CD4-positive, alpha-beta T cell treated with Interleukin-1 beta for 1 hour (primary cell): ENCODE results near the gene POMGNT1.

Experiments used
- DNase-seq, 2 donors: peaks; one replicate each; pipeline ENCODE4 v3.0.0-alpha.2; 2020 to 2022

POMGNT1 gene

DNA sequence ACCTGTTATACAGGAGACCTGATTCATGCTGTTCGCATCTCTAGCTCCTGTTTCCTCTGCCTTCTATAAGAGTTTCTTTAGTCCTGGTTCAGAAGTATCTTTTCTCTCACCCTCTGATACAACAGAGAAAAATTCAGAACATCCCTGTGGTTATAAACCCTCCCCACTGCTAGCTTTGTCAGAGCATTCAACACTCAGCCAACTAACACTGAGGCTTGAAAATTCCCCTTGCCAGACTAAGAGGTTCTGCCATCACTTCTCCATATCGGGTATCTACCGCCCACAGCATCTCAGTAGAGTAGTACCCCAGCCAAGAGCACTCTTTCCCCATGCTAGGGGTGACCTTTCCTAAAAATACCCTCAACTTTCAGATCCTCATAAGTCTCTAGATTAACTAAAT lies 46.2 kb downstream of the POMGNT1 start:
- no peak for DNase-seq

DNA sequence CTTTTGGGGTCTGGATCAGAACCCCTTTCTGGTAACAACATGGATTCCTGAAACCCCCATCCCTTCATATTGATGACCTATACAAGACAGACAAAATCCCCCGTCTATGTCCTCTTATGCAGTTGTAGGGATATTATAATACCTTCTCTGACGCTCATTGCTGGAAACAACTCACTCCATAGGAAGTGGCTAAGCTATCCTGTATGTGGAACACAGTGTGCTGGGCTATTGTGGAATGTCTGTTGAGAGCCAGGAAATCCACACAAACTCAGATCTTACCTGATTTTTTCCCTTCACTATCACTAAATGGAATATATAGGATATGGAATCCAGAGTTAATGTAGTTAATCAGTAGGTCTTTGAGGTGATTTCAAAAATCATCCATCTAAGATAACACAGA lies 48.1 kb downstream of the POMGNT1 start:
- DNase-seq: no peak

DNA sequence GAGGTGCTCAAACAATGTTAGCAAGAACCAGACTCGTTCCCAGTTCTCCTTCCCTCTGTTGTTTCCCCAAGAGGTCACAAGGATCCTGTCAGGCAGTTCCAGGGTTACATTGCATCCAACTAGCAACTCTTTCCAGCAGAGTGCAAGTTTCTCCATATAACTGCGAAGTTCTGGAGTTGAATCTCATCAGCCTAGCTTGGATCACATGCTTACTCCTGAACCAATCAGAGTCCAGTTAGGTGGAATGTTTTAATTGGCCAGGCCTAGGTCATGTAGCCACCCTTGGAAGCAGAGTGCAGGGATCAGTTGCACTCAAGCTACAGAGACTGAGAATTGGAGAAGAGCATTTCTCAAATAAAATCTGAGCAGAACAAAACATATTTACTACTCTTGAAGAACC lies 49.9 kb downstream of the POMGNT1 start:
- no peak for DNase-seq
